ENCODE results near the gene NUDT12.

- no peak for TF ChIP-seq POLR2A (IDR thresholded peaks at IDR 0.05)
- no peak for TF ChIP-seq CTCF (IDR thresholded peaks at IDR 0.05)
Measured at GRCh38 chr5:103511554-103511885, 51.1 kb downstream of the NUDT12 start.

All from prostate gland (tissue), 2 donors.